Sigmoid colon (tissue), 4 donors: ENCODE measurements around the gene ATP6V1F.

Experiments used
- CTCF ChIP-seq, 4 experiments: fragments of 450-650 bp in 3 of 4; fragments of 200-600 bp in 1 of 4; IDR thresholded peaks; one replicate each; pipeline ENCODE4 v1.5.1; 2016 to 2019; ENCODE audit warnings: antibody characterized with exemption in 4 of 4, mild to moderate bottlenecking in 3 of 4, moderate library complexity in 2 of 4
- EP300 ChIP-seq, 4 donors: sonication (generic); formaldehyde crosslinking; IDR thresholded peaks; one replicate each; pipeline ENCODE4 v1.6.1; 2017; ENCODE audit warnings: antibody characterized with exemption in 4 of 4
- POLR2A ChIP-seq, 2 donors: fragments of 450-650 bp; IDR thresholded peaks; one replicate each; pipeline ENCODE4 v1.6.1; 2016; ENCODE audit warnings: antibody characterized with exemption in 2 of 2, mild to moderate bottlenecking in 2 of 2, moderate library complexity in 2 of 2

- no peak for TF ChIP-seq CTCF (IDR thresholded peaks at IDR 0.05)
- no peak for TF ChIP-seq POLR2A (IDR thresholded peaks at IDR 0.05)
- TF ChIP-seq EP300 (IDR thresholded peaks at IDR 0.05): no peak
Measured at GRCh38 chr7:128869944-128870285, 7.3 kb downstream of the ATP6V1F start.
